HG02970 (cell line): Measurements from ENCODE around the gene SLC4A8.
"Not testable (repeated sequence)": the region's sequence is repeated elsewhere in the genome, so short reads cannot be mapped to it uniquely, and the experiment has no call there.

Experiments
- ATAC-seq: cut with Tn5 transposase; IDR thresholded peaks from one replicate; pipeline ENCODE4 v1.9.1; 2021; ENCODE audit warnings: mild to moderate bottlenecking, moderate library complexity, moderate number of reproducible peaks; ENCODE audit not compliant: unreplicated experiment, low FRiP score

The SLC4A8 gene

GRCh38 chr12:51421266-51421884 lies 3.3 kb upstream of the SLC4A8 start:
- no peak for ATAC-seq

- ATAC-seq, result no peak
These were observed 453 bp upstream of the SLC4A8 start for GRCh38 chr12:51424094-51424661.

- ATAC-seq, result no peak
These were observed 3.6 kb downstream of the SLC4A8 start for GRCh38 chr12:51428256-51428655.

- ATAC-seq, result no peak
These were observed 5.1 kb downstream of the SLC4A8 start for GRCh38 chr12:51429700-51430099.

- ATAC-seq, result no peak
These were observed 5.7 kb downstream of the SLC4A8 start for GRCh38 chr12:51430196-51430895.

- ATAC-seq, result no peak
These were observed 8.3 kb downstream of the SLC4A8 start for GRCh38 chr12:51432921-51433320.

- no peak for ATAC-seq
These were observed 9.7 kb downstream of the SLC4A8 start for GRCh38 chr12:51434305-51434704.

- no peak for ATAC-seq
These were observed 12.8 kb downstream of the SLC4A8 start for GRCh38 chr12:51437431-51437830.

- ATAC-seq, result no peak
These were observed 14.7 kb downstream of the SLC4A8 start for GRCh38 chr12:51439330-51439729.

- ATAC-seq, result no peak
These were observed 17.0 kb downstream of the SLC4A8 start for GRCh38 chr12:51441583-51441982.

- no peak for ATAC-seq
These were observed 17.7 kb downstream of the SLC4A8 start for GRCh38 chr12:51442324-51442723.

- no peak for ATAC-seq
These were observed 18.9 kb downstream of the SLC4A8 start for GRCh38 chr12:51443573-51443972.

- no peak for ATAC-seq
These were observed 24.1 kb downstream of the SLC4A8 start for GRCh38 chr12:51448618-51449256.

- no peak for ATAC-seq
These were observed 25.1 kb downstream of the SLC4A8 start for GRCh38 chr12:51449580-51450246.

GRCh38 chr12:51450333-51450732 lies 25.7 kb downstream of the SLC4A8 start:
- ATAC-seq, result no peak

- no peak for ATAC-seq
These were observed 26.2 kb downstream of the SLC4A8 start for GRCh38 chr12:51450806-51451205.

GRCh38 chr12:51454016-51454415 lies 29.4 kb downstream of the SLC4A8 start:
- not testable (repeated sequence) for ATAC-seq

- not testable (repeated sequence) for ATAC-seq
These were observed 30.4 kb downstream of the SLC4A8 start for GRCh38 chr12:51455050-51455449.

- ATAC-seq, result no peak
These were observed 34.0 kb downstream of the SLC4A8 start for GRCh38 chr12:51458635-51459034.

- no peak for ATAC-seq
These were observed 35.9 kb downstream of the SLC4A8 start for GRCh38 chr12:51460519-51460918.

- no peak for ATAC-seq
These were observed 40.9 kb downstream of the SLC4A8 start for GRCh38 chr12:51465491-51465890.
